ENCODE data around the gene MAN2A1. TPM values are rescaled to one million over a fixed set of nuclear protein-coding genes. Genes with fewer than 3 reads are reported as not detected.
A peak's percentile ranks its signal among the peaks of the same experiment; 100 is the strongest.

Gene MAN2A1
- polyA plus RNA-seq, 3 donors: 17.0 to 23.0 (median 20.1) TPM

- Mint-ChIP-seq H3K9me3 (peaks cover 0 to 3% (median 0%) of the 10 kb centered on the region in 7 donors), H3K27ac (no peak overlapping the region), H3K4me3 (no peak overlapping the region), H3K36me3 (peaks cover 41 to 50% of the 10 kb centered on the region in 2 donors), H3K27me3 (ENCODE audit: low read depth in 3 of 3) (no peaks in the 10 kb centered on the region), H3K4me1 (peaks cover 11% of the 10 kb centered on the region)
- H3K79me2 ChIP-seq (ENCODE audit: insufficient read depth, low read length): peaks cover 5% of the 10 kb centered on the region
- H3K4me2 ChIP-seq (replicated peaks; ENCODE audit: extremely low read depth, low read length, poor library complexity, severe bottlenecking): no peak overlapping the region
- H3K9ac ChIP-seq (ENCODE audit: insufficient read depth, low read length, poor library complexity, severe bottlenecking): no peak overlapping the region
- peaks cover 16 to 28% of the 10 kb centered on the region in 2 donors for H3K36me3 ChIP-seq (replicated peaks in 1 of 2; ENCODE audit: control insufficient read depth in 1 of 2, insufficient read depth in 2 of 2, low read length in 2 of 2)
- H3K4me1 ChIP-seq (ENCODE audit: control insufficient read depth in 1 of 2, insufficient read depth in 2 of 2, low read length in 2 of 2): peaks cover 0 to under 1% of the 10 kb centered on the region in 2 donors
- no peaks in the 10 kb centered on the region for H3K9me3 ChIP-seq (replicated peaks in 1 of 2; ENCODE audit: control insufficient read depth in 1 of 2, insufficient read depth in 1 of 2, low read length in 2 of 2)
- no peak for DNase-seq
- no peak overlapping the region for H3K4me3 ChIP-seq (replicated peaks in 1 of 3; ENCODE audit: low read depth in 2 of 3, low read length in 3 of 3)
- intact Hi-C loops (cut with micrococcal nuclease): no loop called here
- H3K27ac ChIP-seq (ENCODE audit: low read depth in 1 of 2, low read length in 2 of 2): no peak overlapping the region
- peaks cover 25% of the 10 kb centered on the region for H4K20me1 ChIP-seq (ENCODE audit: insufficient read depth, low read length)
- H3K27me3 ChIP-seq (ENCODE audit: control insufficient read depth in 2 of 2, insufficient read depth in 2 of 2, low read length in 2 of 2): no peaks in the 10 kb centered on the region
- TF ChIP-seq CTCF (IDR thresholded peaks at IDR 0.05): no peak
- no peak overlapping the region for H2AFZ ChIP-seq (ENCODE audit: insufficient read depth, low read depth, low read length, poor library complexity, severe bottlenecking)
Observed at GRCh38 chr5:109754319-109754718, 64.6 kb downstream of the MAN2A1 start.

GRCh38 chr5:109755761-109756160 is 66.0 kb downstream of the MAN2A1 start:
- Histone ChIP-seq H2AFZ (ENCODE audit: insufficient read depth, low read depth, low read length, poor library complexity, severe bottlenecking) (no peak overlapping the region), H3K9me3 (replicated peaks in 1 of 2; ENCODE audit: control insufficient read depth in 1 of 2, insufficient read depth in 1 of 2, low read length in 2 of 2) (no peaks in the 10 kb centered on the region), H3K36me3 (replicated peaks in 1 of 2; ENCODE audit: control insufficient read depth in 1 of 2, insufficient read depth in 2 of 2, low read length in 2 of 2) (peaks cover 16 to 28% of the 10 kb centered on the region in 2 donors), H4K20me1 (ENCODE audit: insufficient read depth, low read length) (peaks cover 21% of the 10 kb centered on the region), H3K4me1 (ENCODE audit: control insufficient read depth in 1 of 2, insufficient read depth in 2 of 2, low read length in 2 of 2) (no peaks in the 10 kb centered on the region), H3K27ac (ENCODE audit: low read depth in 1 of 2, low read length in 2 of 2) (no peak overlapping the region), H3K9ac (ENCODE audit: insufficient read depth, low read length, poor library complexity, severe bottlenecking) (no peak overlapping the region), H3K79me2 (ENCODE audit: insufficient read depth, low read length) (peaks cover 4% of the 10 kb centered on the region), H3K4me2 (replicated peaks; ENCODE audit: extremely low read depth, low read length, poor library complexity, severe bottlenecking) (no peak overlapping the region), H3K27me3 (ENCODE audit: control insufficient read depth in 2 of 2, insufficient read depth in 2 of 2, low read length in 2 of 2) (no peaks in the 10 kb centered on the region), H3K4me3 (replicated peaks in 1 of 3; ENCODE audit: low read depth in 2 of 3, low read length in 3 of 3) (no peak overlapping the region)
- intact Hi-C loops (cut with micrococcal nuclease): no loop called here
- Mint-ChIP-seq H3K27me3 (ENCODE audit: low read depth in 3 of 3) (no peaks in the 10 kb centered on the region), H3K4me1 (peaks cover 13% of the 10 kb centered on the region), H3K9me3 (peaks cover 3 to 9% (median 4%) of the 10 kb centered on the region in 7 donors), H3K36me3 (peaks cover 50 to 60% of the 10 kb centered on the region in 2 donors), H3K4me3 (no peak overlapping the region), H3K27ac (peak overlapping the region in 1 of 7 donors; percentile 37)
- TF ChIP-seq CTCF (IDR thresholded peaks at IDR 0.05): no peak
- DNase-seq: no peak
- WGBS (ENCODE audit: insufficient coverage): no CpG with 5 or more reads among the region's 2 CpGs
